ENCODE data around the gene CD59. TPM values are rescaled to one million over a fixed set of nuclear protein-coding genes. Genes with fewer than 3 reads are reported as not detected.

The CD59 gene
- total and polyA plus RNA-seq, 7 experiments from 2014 or later = 23.3 to 152 (median 69.6) TPM

Other genes with a start within 250 kb of the CD59 start
- gene C11orf91, start 35.6 kb downstream of the CD59 start, total RNA-seq = not detected
- not detected for gene C11orf91, start 35.6 kb downstream of the CD59 start, polyA plus RNA-seq
- 10 to 100 TPM; 22.6 to 55.7 (median 47.7) TPM for gene FBXO3, start 38.1 kb upstream of the CD59 start, total RNA-seq
- 10 to 100 TPM; 36.1 to 41.5 TPM for gene FBXO3, start 38.1 kb upstream of the CD59 start, polyA plus RNA-seq
- gene LMO2, start 155.7 kb upstream of the CD59 start, total RNA-seq = 10 to 100 TPM in 1 of 5 experiments, 1 to 10 TPM in 1, under 1 TPM in 2, not detected in 1; 0.73 to 40.4 (median 2.6) TPM
- gene LMO2, start 155.7 kb upstream of the CD59 start, polyA plus RNA-seq = under 1 TPM in 1 of 2 donors, not detected in 1; 0.26 TPM